Coronary artery (tissue), 2 donors: ENCODE data around the gene HCAR3.

Source experiments
- DNase-seq: peaks from one replicate; pipeline ENCODE4 v3.0.0-alpha.2; 2017; ENCODE audit warnings: low spot score
- H3K27ac ChIP-seq, 2 donors: fragments of 200-600 bp; sonication (generic); one replicate each; pipeline ENCODE4 v1.5.1; 2016 to 2019
- H3K4me3 ChIP-seq: fragments of 200-600 bp; sonication (generic); 2 replicates; pipeline ENCODE4 v1.5.1; 2016; ENCODE audit warnings: mild to moderate bottlenecking, moderate library complexity
- TF ChIP-seq, protein P1 (sequence below): fragments of 200-600 bp; sonication (generic); IDR thresholded peaks from one replicate; pipeline ENCODE4 v1.5.1; 2019; ENCODE audit warnings: antibody characterized with exemption

The HCAR3 gene

DNA sequence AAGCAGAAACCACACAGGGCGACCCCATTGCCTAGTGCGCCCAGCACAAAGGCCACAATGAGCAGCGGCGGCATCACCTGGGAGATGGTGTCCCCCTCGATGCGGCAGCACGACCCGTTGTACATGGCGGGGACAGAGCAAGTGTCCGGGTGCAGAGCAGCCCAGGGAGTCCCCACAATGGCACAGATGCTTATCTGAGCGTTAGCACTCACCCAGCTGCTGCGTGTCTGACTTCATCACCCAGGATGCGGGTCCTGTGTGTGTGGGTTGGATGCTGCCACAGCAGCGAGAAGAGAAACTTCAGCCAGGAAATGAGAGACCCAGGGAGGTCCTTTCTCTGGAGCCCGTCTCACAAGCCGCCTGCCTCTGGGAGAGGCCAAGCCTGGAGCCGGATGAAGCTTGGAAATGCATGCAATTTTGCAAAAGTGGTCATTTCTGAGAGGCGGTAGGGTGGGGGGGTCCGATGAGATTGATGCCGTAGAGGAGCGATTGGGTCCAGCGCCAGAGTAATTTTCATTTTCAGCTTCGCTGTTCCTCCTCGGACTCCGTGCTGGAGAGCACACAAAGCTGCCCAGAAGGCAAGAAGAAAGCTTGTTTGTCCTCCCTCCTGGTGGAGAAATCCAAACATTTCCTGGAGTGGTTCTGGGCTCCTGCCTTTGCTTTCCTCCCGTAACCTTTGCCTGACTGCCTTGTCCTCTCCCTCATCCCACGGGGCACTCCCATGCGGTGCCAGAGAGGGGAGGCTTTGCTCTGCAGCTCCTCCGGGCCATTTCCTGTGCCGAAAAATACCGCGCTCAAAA lies 13.8 kb upstream of the HCAR3 start, which contains the start of gene HCAR1:
TSS of gene HCAR1 (minus strand) at position 630 of the 800 bp plus-strand sequence. CDS start at position 125, 505 bp downstream.
- H3K4me3 ChIP-seq, result peak within 1 kb of the TSS; percentile 53
- no peak for DNase-seq
- TF ChIP-seq, protein P1, sequence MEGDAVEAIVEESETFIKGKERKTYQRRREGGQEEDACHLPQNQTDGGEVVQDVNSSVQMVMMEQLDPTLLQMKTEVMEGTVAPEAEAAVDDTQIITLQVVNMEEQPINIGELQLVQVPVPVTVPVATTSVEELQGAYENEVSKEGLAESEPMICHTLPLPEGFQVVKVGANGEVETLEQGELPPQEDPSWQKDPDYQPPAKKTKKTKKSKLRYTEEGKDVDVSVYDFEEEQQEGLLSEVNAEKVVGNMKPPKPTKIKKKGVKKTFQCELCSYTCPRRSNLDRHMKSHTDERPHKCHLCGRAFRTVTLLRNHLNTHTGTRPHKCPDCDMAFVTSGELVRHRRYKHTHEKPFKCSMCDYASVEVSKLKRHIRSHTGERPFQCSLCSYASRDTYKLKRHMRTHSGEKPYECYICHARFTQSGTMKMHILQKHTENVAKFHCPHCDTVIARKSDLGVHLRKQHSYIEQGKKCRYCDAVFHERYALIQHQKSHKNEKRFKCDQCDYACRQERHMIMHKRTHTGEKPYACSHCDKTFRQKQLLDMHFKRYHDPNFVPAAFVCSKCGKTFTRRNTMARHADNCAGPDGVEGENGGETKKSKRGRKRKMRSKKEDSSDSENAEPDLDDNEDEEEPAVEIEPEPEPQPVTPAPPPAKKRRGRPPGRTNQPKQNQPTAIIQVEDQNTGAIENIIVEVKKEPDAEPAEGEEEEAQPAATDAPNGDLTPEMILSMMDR, result no peak
- no peak within 1 kb of the TSS for H3K27ac ChIP-seq

DNA sequence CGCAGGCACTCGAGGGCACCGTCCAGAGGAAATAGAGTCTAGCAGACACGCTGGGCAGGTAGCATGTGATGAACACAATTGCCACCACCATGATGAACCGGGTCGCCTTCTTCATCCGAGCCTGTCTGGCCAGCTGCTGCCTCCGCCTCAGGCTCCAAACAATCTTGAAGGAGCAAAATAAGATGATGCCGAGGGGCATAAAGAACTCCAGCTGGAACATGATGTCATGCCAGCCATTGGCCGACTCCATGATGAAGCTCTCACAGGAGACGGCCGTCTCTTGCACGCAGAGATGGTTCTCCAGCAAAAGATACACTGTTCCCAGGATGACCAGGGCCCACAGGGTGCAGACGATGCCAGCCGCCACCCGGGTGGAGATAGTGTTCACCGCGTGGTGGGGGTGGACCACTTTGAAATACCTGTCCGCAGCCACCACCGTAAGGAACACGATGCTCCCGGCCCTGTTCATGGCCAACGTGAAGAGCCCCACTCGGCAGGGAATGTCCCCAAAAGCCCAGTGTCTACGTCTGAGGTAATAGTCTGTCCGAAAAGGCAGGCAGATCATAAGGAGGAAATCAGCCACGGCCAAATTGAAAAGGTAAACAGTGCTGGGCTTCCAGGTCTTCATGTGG lies 13.1 kb upstream of the HCAR3 start:
- Histone ChIP-seq H3K4me3 (no peak overlapping the region), H3K27ac (no peak overlapping the region)
- TF ChIP-seq, protein P1, result no peak
- DNase-seq, result no peak

DNA sequence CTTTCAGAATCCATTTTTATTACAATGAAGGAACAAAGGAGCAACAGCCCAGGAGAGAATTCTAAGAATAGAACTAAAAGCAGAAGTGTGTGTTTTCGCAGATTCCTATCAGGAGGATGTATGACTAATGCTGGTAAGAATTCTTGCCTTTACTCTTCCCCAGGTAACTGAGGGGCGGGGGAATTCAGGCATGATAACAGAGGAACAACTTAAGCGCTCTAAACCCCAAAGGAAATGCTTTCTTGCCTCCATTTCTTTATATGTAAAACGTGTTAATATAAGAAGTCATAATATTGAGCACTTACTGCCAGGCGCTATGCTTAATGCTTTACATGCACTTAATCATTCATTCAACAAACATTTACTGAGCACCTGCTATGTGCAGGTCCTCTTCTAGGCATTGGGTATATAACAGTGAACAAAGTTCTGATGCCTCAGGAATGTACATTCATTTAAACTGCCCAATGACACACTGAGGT lies 9.5 kb upstream of the HCAR3 start:
- DNase-seq, result no peak
- H3K4me3 ChIP-seq, result no peak overlapping the region
- TF ChIP-seq, protein P1, result no peak

DNA sequence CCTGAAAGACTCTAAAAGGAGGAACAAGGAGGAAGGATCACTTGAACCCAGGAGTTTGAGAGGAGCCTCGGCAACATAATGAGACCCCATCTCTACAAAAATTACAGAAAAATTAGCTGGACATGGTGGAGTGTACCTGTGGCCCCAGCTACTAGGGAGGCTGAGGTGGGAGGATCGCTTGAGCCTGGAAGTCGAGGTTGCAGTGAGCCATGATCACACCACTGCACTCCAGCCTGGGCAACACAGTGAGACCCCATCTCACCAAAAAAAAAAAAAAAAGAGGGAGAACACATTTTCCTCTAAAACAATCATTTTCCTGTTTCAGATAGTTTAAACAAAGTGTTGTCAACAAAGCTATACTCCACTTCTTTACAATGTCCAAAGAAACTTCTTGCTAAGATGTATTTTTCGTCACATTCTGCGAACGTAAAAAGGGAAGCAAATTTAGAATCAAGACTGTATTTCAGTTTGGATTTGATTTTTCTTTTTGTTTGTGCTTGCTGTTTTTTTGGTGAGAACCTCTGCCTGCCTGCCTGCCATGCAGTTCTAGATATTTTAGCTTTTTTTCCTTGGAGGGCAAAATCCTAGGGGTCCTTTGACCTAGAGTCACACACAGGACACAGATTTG lies 9.0 kb upstream of the HCAR3 start:
- TF ChIP-seq, protein P1, result no peak
- H3K27ac ChIP-seq, result no peak overlapping the region
- no peak overlapping the region for H3K4me3 ChIP-seq
- no peak for DNase-seq

More for the DNA sequence above, 9.5 kb upstream of the HCAR3 start:
- H3K27ac ChIP-seq, result no peak overlapping the region

DNA sequence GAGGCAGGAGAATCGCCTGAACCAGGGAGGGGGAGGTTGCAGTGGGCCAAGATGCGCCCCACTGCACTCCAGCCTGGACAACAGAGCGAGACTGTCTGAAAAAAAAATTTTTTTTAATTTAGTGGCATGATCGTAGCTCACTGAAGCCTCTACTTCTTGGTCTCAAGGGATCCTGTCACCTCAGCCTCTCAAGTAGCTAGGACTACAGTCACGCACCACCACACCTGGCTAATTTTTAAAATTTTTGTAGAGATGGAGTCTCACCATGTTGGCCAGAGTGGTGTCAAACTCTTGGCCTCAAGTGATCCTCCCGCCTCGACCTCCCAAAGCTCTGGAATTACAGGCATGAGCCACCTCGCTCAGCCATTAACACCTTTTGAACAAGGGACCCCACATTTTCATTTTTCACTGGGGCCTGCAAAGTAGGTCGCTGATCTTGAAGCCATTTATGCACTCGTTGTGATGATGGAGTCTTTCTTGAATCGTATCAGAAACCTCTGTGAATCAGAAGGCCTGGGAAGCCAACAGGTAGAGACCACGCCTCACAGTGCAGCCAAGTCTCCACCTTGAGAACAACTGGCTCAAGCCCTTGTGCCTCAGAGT lies 8.1 kb upstream of the HCAR3 start:
- TF ChIP-seq, protein P1, result no peak
- Histone ChIP-seq H3K4me3 (no peak overlapping the region), H3K27ac (no peak overlapping the region)
- no peak for DNase-seq

DNA sequence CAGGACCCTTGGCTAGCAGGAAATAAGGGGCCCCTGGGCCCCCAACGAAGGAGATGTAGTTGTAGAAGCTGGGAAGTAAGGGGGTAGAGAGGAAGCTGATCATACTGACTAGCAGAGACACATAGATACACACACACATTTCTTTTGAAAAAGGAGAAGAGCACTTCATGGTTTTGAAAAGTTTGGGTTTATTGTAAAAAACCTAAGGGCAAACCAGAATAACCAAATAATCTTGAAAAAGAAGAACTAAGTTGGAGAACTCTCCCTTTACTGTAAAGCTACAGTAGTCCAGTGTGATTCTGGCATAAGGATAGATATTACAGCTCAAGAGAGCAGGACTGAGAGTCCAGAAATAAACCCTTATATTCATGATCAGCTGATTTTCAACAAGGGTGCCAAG lies 5.8 kb upstream of the HCAR3 start:
- DNase-seq, result no peak
- Histone ChIP-seq H3K4me3 (no peak overlapping the region), H3K27ac (no peak overlapping the region)
- TF ChIP-seq, protein P1, result no peak
